Frontal cortex (tissue), 4 donors: ENCODE measurements around the gene KRTAP12-1. TPM values are rescaled to one million over a fixed set of nuclear protein-coding genes. Genes with fewer than 3 reads are reported as not detected.

Experiments used
- DNase-seq, 2 donors: peaks; one replicate each; pipeline ENCODE4 v3.0.0; 2012; ENCODE audit warnings: low spot score in 2 of 2
- FAIRE-seq: peaks from 2 replicates; lab custom pipeline; 2012; peaks lifted over from hg19 to GRCh38; lab: Jason Lieb, UNC
- total RNA-seq: library from RNA; depleted of rRNA; stranded (reverse); fragments of >200 nt; gene quantifications from one replicate; pipeline ENCODE4 v1.2.3, GENCODE V29; 2014
- donor health status: control.
- donor health status: control.
- donor health status: control.

KRTAP12-1 gene
- total RNA-seq, 1 donor from 2014 or later, result not detected

DNA sequence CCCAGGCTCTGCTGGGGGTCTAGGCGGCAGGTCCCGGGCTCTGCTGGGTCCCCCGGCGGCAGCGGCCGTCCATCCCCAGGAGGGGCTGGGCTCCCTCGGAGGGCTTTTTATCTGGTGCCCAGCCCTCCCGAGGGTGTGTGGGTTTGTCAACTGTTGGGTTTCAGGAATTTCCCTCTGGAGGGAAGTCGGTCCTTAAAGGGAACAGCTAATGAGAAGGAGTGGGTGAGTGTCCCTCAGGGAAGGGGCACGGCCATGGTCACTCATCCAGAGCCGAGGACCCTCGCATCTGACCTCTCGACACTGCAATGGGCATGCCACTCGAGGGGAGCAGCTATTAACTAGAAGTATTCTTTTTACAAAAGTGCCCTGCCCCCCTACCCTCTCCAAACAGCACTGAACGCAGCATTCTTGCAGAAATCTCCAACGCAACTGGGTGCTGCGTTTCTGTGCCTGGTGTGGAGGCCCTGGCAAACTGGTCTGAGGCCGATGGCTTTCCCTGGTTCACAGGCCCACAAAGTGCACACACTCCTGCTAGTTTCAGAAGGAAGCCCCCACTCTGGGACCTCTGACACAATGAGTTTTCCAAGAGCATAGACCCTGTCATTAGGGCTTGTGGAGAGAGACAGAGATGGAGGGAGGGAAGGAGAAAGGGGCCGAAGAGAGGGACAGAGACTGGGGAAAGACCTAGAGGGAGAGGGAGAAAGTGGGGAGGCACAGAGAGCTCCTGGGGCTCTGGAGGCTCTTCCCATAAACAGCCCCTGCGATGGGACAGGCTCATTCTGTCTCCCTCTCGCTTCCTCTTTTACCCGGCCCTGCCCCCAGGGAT lies 30.5 kb upstream of the KRTAP12-1 start:
- FAIRE-seq, result no peak
- no peak for DNase-seq

DNA sequence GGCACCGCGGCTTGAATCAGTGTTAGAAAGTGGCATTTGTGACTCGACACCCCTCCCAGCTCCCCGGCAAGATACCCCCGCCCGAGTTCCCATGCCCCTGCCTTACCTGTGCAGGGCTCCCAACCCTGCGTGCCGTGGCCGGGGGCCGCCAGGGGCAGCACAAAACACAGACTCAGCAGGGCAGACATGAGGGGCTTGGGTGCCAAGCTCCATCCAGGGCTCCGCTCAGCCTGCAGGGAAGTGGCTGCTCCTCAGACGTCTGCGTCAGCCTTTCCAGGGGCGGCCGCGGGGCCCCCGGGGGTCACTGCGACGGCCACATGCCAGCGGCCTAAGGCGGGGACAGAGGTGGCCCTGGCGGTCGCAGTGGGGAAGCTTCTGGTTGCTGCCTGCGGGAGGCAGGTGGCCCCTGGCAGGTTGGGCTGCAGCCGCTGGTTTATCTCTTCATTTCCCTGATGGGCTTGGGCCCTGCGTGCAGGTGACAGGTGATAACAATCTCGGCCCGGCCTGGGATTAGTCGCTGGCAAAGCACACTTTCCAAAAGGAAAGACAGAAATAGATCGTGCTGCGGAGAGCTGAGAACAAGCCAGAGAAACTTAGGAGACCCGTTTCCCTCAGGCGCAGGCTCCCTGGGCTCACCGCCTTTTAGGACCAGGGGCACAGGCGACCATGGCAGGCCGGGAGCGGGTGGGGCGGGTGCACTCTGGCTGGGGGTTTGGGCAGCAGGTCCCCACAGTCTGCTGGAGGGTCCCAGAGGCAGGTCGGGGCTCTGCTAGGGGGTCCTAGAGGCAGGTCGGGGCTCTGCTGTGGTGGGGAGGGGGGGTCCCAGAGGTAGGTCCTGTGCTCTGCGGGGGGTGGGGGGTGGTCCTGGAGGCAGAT lies 29.6 kb upstream of the KRTAP12-1 start, which contains the start of gene TSPEAR:
TSPEAR (minus strand) TSS at position 246 of the 876 bp plus-strand sequence; CDS start at position 188, 58 bp downstream.
- no peak for FAIRE-seq
- no peak for DNase-seq

DNA sequence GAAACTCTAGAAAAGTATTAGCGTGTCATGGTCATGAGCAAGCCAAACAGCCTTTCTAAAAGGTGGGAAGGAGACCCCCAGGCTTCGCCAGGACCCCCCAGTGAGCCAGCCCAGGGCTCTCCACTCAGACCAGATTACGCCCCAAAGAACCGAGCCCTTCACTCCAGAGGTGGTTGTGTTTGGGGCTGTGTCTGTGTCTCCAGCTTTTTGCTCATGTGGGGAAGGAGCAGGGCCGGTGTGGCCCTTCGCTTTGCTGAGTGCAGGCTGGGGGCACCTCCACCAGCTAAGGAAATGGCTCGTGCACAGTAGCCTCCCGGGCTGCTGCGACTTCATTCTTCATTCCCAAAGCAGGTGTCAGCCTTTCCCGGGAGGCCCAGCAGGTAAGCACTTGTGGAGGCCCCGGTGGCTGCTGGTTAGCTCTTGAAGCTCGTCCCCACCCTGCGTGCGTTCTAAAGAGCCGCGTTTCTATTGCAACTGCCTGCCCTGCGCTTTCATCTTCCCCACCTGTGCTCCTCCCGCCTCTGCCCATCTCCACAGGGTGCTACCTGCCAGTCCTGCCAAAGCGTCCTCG lies 28.9 kb upstream of the KRTAP12-1 start:
- FAIRE-seq, result no peak
- no peak for DNase-seq

DNA sequence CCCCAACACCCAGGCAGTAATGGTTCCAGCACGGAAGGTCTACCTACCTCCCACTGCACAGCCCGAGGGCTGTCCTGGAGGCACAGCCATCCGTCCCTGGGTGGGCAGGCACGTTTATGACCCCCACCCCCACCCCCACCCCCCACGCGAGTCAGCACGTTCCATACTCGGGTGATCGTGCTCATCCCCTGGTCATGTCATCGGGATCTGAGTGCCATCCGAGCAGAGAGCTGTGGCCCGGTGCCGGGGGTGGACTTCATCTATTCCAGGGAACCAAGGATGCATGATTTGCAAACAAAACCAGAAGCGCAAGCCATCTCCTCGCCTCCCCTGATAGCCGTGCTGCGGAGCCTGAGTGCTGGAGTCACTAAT lies 28.3 kb upstream of the KRTAP12-1 start:
- FAIRE-seq, result no peak
- DNase-seq, result no peak

DNA sequence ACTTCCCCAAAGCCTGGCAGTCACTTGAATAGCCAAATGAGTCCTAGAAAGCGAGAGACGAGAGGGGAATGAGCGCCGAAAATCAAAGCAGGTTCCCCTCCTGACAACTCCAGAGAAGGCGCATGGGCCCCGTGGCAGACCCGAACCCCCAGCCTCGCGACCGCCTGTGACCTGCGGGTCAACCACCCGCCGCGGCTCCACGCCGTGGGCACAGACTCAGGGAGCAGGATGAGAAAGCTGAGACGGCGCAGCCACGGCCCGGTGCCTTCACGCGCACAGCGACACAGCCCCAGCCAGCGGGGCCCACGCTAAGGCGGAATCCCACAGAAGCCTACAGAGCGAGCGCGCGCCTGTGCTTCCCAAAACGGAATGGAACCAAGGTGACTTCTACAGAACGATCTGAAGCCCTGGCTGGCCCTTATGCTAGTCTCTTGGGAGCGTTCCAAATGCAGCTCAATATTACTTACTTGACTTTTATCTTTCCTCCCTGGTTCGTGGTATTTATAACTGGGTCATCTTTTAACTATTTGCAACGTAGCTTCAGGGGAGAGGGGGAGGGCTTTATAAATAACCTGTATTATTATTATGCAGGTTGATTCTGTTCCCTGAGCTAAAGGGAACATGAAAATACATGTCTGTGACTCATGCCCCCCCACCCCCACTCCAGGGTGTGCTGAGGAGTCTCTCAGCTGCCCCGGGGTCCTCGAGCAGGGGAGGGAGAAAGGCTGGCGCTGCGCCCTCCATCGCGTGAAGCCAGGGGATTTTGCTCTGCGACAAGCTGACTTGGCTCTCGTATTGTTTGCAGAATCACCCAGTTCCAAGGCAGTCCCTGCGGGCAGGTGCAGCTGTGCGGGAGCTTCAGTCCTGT lies 27.7 kb upstream of the KRTAP12-1 start:
- no peak for DNase-seq
- no peak for FAIRE-seq

DNA sequence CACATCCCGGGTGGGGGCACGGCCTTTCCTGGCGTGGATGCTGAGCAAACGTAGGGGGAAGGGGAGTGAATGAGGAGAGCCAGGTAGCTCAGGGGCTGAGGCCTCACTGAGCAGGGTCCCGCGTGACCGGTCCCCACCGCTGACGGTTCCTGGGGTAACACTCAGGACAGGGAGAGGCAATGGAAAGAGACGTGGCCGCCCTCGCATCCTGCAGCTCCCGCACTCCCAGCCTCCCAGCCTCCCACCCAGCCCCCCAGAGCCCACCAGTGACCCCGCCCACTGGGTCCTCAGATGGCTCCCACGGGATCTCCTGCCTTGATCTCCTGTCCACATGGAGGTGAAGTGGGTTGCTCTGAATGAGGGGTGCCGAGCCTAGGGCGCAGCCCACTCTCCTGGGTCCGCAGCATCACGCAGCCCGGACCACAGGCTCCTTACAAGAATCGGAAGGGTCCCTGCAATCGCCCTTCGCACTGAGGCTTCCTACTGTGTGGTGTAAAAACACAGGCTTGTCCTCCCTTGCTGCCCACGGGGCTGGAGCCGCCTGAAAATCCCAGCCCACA lies 27.0 kb upstream of the KRTAP12-1 start:
- FAIRE-seq, result no peak
- DNase-seq, result no peak

DNA sequence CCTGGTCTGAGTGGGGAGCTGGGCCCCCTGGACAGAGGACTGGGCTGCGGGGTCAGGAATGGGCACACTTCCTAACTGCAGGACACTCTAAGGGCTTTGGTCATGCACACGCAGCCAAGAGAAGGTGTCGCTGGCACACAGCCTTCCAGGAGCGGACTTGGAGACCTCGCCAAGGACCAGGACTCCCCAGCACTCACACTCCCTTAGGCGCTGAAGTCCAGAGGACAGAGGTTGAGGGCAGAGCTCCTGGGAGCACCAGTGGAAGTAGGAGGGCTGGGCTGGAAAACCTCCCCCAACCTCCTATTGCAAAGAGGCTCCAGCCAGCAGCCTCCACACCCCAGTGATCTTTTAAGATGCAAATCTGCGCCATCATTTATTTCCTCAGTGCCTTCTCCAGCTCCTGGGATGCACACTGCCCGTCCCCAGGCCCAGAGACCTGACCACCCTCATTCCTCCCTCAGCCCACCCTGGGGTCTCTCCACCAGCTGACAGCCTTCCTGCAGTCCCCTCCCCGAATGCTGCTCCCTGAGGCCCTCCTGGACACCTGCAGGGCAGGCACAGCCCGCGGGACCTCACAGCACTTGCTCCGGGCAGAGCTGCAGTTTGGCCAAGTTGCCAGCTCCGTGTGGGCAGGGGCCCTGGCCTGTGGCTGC lies 26.4 kb upstream of the KRTAP12-1 start:
- no peak for FAIRE-seq
- DNase-seq, result no peak

DNA sequence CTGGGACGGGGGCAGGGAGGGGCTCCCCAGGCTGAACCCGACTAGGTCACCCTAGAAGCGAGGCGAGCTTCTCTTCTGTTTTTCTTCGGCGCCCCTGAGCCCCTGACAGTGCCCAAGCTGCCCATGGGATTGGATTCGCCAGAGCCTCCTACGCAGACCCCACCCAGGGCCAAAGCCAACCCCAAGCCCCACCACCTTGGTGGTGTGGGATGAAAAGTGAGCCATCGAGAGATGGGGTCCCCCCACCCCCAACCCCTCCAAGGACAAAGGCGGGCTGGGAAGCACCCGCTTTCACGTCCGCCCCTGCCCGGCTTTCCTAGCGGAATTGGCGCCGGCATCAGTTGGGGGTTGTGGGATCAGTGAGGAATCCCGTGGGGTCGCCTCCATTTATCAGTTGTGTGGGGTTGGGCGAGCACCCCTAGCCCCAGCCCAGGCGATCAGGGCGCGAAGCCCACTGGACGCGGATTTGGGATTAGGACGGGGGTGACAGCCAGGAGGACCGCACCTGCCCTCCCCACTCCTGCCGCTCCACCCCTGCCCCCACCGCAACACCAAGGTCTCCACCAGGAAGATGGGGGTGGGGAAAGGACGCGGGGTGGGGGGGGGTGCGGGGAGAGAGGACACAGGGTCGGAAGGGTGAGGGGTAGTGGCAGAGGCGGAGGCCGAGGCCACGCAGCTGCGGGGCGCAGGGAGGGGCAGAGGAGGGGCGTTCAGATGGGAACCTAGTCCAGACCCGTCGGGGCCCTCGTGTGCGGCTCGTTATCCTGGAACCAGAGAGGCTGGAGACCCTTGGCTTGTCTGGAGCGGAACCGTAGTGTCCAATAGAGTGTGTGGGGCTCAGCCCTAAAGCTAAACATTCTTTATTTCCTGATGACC lies 25.0 kb upstream of the KRTAP12-1 start:
- FAIRE-seq, result no peak

DNA sequence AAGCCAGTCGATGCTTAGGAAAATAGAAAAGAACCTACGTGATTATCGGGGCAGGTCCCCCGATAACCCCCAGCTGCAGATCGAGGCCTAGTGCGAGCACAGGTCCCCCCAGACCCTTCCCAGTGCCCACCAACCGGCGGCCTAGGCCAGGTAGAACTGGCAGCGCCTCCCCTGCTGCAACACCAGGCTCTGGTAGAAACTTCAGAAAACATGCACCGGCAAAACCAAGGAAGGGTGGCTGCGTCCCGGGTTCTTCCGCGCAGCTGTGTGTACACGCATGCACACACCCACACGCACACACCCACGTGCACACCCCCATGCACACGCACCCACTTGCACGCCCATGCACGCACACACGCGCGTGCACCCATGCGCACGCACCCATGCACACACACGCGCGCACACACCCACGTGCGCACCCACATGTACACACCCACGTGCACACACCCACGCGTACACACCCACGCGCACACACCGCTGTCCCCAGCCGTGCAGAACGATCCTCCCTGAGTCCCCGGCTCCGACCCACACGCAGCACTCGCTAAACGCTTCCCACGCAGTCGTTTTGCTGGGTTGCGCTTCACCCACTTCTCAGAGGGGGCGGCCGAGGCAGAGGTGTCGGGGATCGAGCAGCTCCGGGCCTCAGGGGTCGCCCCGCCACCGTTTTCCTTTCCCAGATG lies 24.2 kb upstream of the KRTAP12-1 start:
- no peak for DNase-seq
- no peak for FAIRE-seq

More for the DNA sequence above, 25.0 kb upstream of the KRTAP12-1 start:
- no peak for DNase-seq

DNA sequence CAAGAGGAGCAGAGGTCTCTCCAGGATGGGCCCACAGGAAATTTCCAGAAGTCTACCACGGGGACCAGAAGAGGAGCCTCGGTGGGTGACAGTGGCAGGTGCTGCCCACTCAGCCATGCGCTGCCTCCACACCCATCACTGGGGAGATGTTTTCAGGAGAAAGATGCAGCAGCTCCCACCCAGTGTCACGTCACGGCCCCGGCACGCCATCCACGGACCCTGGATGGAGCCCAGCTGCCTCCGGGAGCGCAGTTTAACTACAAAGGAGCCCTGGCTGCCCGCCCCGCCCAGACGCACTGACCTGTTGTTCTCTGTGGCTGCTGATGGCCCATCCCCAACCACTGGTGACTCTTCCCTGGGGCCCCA lies 22.7 kb upstream of the KRTAP12-1 start:
- FAIRE-seq, result no peak

DNA sequence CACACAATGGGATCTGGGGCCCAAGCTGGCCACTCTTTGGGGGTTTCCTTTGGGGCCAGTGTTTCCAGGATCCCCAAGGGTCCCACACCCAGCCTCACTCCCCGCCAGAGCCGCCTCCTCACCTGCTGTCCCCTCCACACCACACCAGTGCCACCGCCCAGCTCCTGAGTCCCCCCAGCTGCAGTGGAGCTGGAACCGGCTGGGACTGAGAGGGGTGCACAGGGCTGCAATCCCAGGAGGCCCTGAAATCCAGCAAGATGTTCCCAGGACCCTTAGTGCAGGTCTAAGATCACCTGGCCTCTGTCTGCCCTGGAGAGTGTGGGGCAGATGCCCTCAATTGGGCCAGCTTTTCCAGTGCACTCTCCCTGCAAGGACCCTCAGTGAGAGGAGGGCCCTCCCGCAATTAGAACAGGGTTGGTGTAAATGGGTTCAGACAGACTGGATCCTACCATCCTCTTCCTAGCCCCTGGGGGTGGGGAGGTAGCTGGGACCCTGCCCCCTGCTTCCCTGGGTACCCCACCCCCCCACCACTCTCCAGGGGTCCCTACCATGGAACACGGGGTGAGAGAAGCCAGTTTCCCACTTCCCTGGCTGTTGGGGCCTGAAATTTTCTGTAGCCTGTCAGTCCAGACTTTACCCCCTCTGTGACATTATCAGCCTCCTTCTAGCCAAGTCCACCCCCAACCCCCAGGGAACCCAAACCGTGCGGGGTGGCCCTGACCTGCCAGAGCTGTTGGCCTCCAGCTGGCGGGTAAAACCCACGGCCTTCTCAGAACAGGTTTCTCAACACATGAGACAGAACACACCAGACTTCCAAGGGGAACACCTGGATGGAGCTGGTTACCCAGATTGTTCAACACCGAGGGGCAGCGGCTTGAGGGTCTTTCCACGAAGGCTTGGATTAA lies 22.0 kb upstream of the KRTAP12-1 start:
- DNase-seq, result no peak
- FAIRE-seq, result no peak

More for the DNA sequence above, 22.7 kb upstream of the KRTAP12-1 start:
- DNase-seq, result no peak

DNA sequence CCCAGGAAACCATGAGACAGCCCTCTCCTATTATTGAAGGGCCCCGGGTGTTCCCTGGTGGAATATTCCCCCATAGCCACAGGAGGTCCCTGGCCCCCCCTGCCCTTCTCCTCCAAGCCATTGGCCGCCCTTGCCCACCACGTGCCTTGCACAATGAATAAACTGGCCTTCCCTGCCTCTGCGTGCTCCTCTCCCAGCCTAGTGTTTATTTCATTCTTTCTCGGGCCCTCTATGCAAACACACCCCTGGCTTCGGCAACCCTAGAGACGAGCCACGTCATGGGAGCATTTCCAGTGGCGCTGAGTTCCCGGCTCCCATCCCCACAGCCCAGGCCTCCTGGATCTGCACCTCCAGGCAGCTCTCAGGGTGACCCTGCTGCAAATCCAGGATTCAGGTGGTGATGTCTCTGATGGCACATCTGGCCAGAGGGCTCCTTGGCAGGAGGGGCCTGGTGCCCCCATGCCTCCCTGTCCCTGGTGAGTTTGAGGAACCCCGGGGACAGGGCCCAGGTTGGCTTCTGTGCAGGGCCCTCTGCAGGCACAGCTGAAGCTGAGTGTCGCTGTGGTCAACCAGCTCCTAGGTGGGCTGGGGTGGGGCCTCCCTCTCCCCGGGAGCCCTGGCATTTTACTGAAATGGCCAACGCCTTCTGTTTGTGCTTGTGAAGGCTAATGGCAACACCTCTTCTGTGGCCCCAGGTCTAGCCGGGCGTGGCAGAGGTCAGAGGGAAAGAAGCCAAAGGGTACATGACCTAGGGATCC lies 21.2 kb upstream of the KRTAP12-1 start:
- DNase-seq, result no peak
- FAIRE-seq, result no peak

DNA sequence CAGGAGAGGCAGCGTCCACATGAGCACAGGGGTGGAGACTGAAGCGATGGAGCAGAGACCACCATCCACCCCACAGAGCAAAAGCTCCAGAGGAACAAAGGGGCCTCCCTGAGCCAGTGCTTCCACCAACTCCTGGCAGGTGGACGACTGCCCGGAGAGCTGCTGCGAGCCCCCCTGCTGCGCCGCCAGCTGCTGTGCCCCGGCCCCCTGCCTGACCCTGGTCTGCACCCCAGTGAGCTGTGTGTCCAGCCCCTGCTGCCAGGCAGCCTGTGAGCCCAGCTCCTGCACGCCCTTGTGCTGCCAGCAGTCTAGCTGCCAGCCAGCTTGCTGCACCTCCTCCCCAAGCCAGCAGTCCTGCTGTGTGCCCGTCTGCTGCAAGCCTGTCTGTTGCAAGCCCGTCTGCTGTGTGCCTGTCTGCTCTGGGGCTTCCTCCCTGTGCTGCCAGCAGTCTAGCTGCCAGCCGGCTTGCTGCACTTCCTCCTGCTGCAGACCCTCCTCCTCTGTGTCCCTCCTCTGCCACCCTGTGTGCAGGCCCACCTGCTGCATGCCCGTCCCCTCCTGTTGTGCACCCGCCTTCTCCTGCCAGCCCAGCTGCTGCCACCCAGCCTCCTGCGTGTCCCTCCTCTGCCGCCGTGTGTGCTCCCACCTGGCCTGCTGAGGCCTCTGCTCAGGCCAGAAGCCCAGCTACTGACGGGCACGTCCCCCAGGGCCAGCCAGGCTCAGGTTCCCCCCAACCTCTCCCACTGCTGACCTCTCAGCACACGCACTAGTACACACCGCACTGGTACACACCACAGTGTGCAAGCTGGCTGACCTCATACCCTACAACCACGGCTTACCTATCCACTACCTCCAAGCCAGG lies 20.4 kb upstream of the KRTAP12-1 start:
- FAIRE-seq (no peak), DNase-seq (no peak)

DNA sequence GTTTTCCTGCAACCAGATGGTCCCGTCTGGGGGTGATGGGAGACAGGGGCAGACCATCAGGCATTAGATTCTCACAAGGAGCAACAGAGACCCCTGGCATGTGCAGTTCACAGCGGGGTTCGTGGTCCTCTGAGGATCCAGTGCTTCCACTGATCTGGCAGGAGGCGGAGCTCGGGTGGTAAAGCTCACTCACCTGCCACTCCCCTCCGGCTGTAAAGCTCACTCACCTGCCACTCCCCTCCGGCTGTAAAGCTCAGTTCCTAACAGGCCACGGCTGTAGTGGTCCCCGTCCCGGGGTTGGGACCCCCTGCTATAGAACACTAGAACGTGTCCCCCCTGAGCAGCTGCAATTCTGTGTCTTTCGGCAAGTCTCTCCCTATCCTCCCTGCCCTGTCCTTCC lies 19.6 kb upstream of the KRTAP12-1 start:
- FAIRE-seq, result no peak

DNA sequence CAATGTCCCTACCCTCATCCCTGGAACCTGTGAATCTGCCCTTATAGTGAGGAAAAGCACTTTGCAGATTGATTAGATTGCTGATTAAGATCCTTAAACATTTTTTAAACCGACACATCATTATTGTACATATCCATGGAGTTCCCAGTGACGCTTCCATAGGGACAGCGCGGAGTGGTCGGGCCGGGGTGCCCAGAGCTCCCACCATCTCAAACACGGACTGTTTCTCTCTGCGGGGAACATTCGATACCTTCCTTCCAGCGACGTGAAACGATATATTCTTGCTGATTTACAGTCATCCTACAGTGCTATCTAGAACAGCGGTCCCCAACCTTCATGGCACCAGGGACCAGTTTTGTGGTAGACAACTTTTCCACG lies 19.0 kb upstream of the KRTAP12-1 start:
- no peak for DNase-seq
- no peak for FAIRE-seq

More for the DNA sequence above, 19.6 kb upstream of the KRTAP12-1 start:
- DNase-seq, result no peak
